Measurements from ENCODE around the gene OR52N1.

The OR52N1 gene

DNA sequence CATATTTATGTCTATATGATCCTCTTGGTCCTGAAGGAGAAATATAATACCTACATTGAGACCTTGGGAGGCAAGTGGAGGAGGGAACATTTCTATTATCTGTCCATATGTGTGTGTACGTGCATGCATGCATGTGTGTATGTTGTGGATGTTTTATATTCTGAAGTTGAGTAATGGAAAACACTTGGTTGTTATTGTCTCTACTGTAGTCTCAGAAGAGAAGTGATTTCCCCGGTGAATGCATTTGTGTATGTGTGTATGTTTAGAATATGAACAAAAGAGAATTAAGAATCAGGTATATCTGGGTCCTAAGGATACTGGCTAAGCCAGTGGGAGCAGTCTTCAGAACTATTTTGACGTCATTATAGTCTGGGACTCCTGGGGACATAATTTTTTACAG is at the start of gene OR52N1:
Gene OR52N1, minus strand, starts transcription at position 101 of the 400 bp plus-strand sequence. CDS start 2,449 bp downstream, outside the sequence.
- H3K27me3 ChIP-seq = no peaks in the 10 kb centered on the region

GRCh38 chr11:5837695-5838094 is 46.6 kb upstream of the OR52N1 start:
- Histone ChIP-seq H4K20me1 (no peaks in the 10 kb centered on the region), H3K9me3 (no peaks in the 10 kb centered on the region), H3K27me3 (no peaks in the 10 kb centered on the region)

More for the DNA sequence above, at the start of gene OR52N1:
- no peak within 1 kb of the TSS for H3K27ac ChIP-seq
- H3K9me3 ChIP-seq = no peaks in the 10 kb centered on the region
- H3K9ac ChIP-seq = no peak within 1 kb of the TSS
- H4K20me1 ChIP-seq = no peaks in the 10 kb centered on the region
- no peak within 1 kb of the TSS for H3K4me3 ChIP-seq
- no peak within 1 kb of the TSS for H3K4me2 ChIP-seq
- no peaks in the 10 kb centered on the region for H3K4me1 ChIP-seq
- H3K36me3 ChIP-seq = no peaks in the 10 kb centered on the region
- TF ChIP-seq Cebpa-rat (IDR thresholded peaks at IDR 0.05) = no peak

DNA sequence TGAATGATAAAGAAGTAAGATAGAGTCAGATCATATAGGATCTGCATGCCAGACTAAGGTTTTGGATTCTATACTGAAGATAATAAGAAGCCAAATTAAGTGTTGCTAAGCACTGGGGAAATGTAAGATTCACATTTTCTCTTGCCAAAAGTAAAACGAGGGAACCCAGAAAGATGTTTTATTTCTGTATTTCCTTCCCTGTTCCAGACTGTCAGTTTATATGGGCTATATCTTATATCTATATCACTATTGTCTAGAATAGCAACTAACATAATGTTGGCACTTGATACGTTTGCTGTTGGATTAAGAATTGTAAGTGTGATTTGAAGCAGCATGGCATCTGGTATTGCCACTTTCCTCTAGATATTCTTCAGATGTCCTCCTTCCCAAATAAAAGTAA is 42.4 kb upstream of the OR52N1 start:
- H3K4me2 ChIP-seq = no peak overlapping the region
- TF ChIP-seq Cebpa-rat (IDR thresholded peaks at IDR 0.05) = no peak
- no peak overlapping the region for H3K4me3 ChIP-seq
- no peaks in the 10 kb centered on the region for H3K27me3 ChIP-seq
- H3K36me3 ChIP-seq = no peaks in the 10 kb centered on the region
- no peak overlapping the region for H3K9ac ChIP-seq
- H3K9me3 ChIP-seq = no peaks in the 10 kb centered on the region
- H4K20me1 ChIP-seq = no peaks in the 10 kb centered on the region
- H3K4me1 ChIP-seq = no peaks in the 10 kb centered on the region
- H3K27ac ChIP-seq = no peak overlapping the region

More at GRCh38 chr11:5837695-5838094, 46.6 kb upstream of the OR52N1 start:
- Histone ChIP-seq H3K4me1 (no peaks in the 10 kb centered on the region), H3K4me3 (no peak overlapping the region), H3K27ac (no peak overlapping the region), H3K36me3 (no peaks in the 10 kb centered on the region), H3K4me2 (no peak overlapping the region), H3K9ac (no peak overlapping the region)
- TF ChIP-seq Cebpa-rat (IDR thresholded peaks at IDR 0.05) = no peak

DNA sequence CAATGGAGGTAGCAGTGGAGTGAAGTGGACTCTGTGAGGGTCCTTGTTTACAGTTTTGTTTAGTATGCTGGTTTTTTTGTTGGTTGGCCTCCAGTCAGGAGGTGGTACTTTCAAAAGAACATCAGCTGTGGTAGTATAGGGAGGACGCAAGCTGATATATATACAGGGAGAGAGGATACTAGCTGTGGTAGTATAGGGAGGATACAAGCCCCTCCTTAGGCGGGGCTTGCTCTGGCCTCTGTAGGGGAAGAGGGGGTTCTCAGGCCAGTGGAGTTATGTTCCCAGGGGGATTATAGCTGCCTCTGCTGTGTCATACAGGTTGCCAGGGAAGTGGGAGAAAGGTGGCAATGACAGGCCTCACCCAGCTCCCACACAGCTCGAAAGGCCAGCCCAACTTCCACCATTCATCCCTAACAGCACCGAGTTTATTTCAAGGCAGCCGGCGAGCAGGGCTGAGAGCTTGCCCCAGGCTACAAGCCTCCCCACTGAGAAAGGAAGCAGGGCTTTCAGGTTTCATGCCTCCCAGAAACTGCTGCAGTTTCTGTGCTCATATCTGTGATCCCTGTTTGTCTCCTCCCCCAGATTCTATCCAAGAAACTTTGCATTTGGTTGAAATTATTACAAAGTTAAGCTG is 40.2 kb upstream of the OR52N1 start:
- H3K27ac ChIP-seq = no peak overlapping the region
- H3K9me3 ChIP-seq = peaks cover 3% of the 10 kb centered on the region; the same call in 1 of the 2 replicates
- H3K36me3 ChIP-seq = no peaks in the 10 kb centered on the region
- no peak for TF ChIP-seq Cebpa-rat (IDR thresholded peaks at IDR 0.05)
- H3K4me3 ChIP-seq = no peak overlapping the region
- H3K4me1 ChIP-seq = no peaks in the 10 kb centered on the region
- no peak overlapping the region for H3K9ac ChIP-seq
- H4K20me1 ChIP-seq = no peaks in the 10 kb centered on the region
- H3K4me2 ChIP-seq = no peak overlapping the region
- H3K27me3 ChIP-seq = no peaks in the 10 kb centered on the region

DNA sequence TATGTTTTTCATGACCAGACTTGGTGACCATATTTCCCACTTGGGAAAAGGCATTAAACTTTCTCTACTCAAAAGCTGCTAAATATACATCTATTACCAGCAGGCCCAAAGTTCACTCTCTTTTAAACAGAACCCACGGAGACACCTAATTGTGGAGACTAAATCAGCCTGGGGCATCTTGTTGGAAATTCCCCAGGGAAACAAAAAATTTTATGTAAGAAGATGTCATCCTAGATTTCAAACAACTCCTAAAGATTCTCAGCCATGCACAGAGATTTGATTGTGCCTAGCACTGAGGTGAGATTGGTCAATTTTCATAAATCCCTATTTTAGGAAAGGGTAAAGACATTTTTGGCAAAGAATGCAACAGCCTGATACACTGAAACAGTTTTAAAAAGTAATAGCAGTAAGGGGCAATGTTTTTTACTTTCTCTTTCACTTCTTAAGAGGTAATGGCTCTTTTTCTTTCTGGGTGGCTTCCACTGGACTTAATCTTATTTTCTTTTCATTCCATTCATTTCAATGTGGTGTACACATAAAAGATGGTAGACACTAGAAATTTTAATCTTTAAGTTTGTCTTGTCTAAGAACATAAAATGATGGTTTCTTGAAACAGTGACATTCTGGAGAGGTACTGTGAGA is 27.3 kb upstream of the OR52N1 start:
- Histone ChIP-seq H3K9ac (no peak overlapping the region), H3K36me3 (no peaks in the 10 kb centered on the region), H4K20me1 (no peaks in the 10 kb centered on the region), H3K27ac (no peak overlapping the region), H3K4me3 (no peak overlapping the region), H3K27me3 (no peaks in the 10 kb centered on the region), H3K4me2 (peak overlapping the region; percentile 45), H3K9me3 (no peaks in the 10 kb centered on the region), H3K4me1 (peaks cover 13% of the 10 kb centered on the region; the same call in 1 of the 2 replicates)
- no peak for TF ChIP-seq Cebpa-rat (IDR thresholded peaks at IDR 0.05)

DNA sequence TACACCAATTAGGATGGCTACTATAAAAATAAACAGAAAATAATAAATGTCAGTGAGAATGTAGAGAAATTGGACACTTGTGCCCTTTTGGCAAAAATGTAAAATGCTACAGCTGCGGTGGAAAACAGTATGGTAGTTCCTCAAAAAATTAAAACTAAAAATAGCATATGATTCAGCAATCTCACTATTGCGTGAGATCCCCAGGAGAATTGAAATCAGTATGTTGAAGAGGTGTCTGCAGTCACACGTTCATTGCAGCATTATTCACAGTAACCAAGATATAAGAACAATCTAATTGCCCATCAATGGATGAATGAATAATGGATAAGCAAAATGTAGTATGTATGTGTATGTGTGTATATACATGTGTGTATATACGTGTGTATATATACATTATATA is 24.5 kb upstream of the OR52N1 start:
- H4K20me1 ChIP-seq = no peaks in the 10 kb centered on the region
- H3K4me1 ChIP-seq = peaks cover 13% of the 10 kb centered on the region; the same call in 1 of the 2 replicates
- H3K4me2 ChIP-seq = no peak overlapping the region
- no peak overlapping the region for H3K4me3 ChIP-seq
- H3K9ac ChIP-seq = no peak overlapping the region
- H3K27ac ChIP-seq = no peak overlapping the region
- H3K36me3 ChIP-seq = no peaks in the 10 kb centered on the region
- H3K9me3 ChIP-seq = no peaks in the 10 kb centered on the region
- no peak for TF ChIP-seq Cebpa-rat (IDR thresholded peaks at IDR 0.05)
- H3K27me3 ChIP-seq = no peaks in the 10 kb centered on the region

GRCh38 chr11:5809905-5810795 is 19.1 kb upstream of the OR52N1 start:
- H4K20me1 ChIP-seq = no peaks in the 10 kb centered on the region
- peaks cover 7% of the 10 kb centered on the region; the same call in 1 of the 2 replicates for H3K4me1 ChIP-seq
- H3K27me3 ChIP-seq = no peaks in the 10 kb centered on the region
- no peaks in the 10 kb centered on the region for H3K9me3 ChIP-seq
- H3K36me3 ChIP-seq = no peaks in the 10 kb centered on the region
- no peak for TF ChIP-seq Cebpa-rat (IDR thresholded peaks at IDR 0.05)
- no peak overlapping the region for H3K4me3 ChIP-seq
- H3K27ac ChIP-seq = no peak overlapping the region
- no peak overlapping the region for H3K4me2 ChIP-seq
- H3K9ac ChIP-seq = no peak overlapping the region

GRCh38 chr11:5809122-5809519 is 18.1 kb upstream of the OR52N1 start:
- Histone ChIP-seq H3K4me2 (peak overlapping the region; percentile 83), H4K20me1 (no peaks in the 10 kb centered on the region), H3K4me3 (peak overlapping the region; percentile 74), H3K9ac (peak overlapping the region; percentile 69), H3K4me1 (0 out of 2 replicates have a peak, but pooled peaks cover 3% of the 10 kb centered on the region), H3K36me3 (no peaks in the 10 kb centered on the region), H3K27ac (no peak overlapping the region), H3K27me3 (no peaks in the 10 kb centered on the region), H3K9me3 (peaks cover 6% of the 10 kb centered on the region)
- TF ChIP-seq Cebpa-rat (IDR thresholded peaks at IDR 0.05) = no peak

DNA sequence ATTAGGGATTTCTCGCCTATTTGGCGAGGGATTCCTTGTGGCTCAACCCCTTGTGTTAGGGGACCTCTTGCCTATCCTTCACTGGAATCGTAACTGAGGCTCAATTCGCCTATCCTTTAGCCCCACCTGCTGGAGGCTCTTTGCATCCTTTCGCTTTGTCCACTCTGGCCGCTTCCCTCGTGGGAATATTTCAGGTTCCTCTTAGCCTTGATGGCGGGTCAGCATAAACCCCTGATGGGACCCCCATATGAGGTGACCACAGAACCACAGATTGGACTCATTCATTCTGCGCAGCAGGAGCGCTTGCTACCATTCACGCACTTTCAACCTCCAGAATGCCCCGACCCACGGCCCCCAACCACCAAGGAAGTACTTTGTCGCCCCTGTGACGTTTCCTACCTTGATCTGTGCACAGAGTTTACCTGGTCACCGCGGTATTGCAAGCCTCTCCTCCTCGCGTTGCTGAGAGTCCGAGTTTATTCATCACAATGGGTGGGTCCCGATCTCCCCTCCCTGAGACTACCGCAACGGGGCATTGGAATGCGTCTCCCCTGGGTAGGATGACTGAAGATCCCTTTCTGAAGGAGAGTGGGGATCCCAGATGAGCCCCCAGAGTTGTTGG is 17.5 kb upstream of the OR52N1 start, which contains the start of gene OR52N2:
Gene OR52N2, plus strand, starts transcription at position 425 of the 622 bp plus-strand sequence. CDS start 11,412 bp downstream, outside the sequence.
- no peaks in the 10 kb centered on the region for H3K27me3 ChIP-seq
- H4K20me1 ChIP-seq = no peaks in the 10 kb centered on the region
- TF ChIP-seq Cebpa-rat (IDR thresholded peaks at IDR 0.05) = no peak
- H3K4me3 ChIP-seq = peak within 1 kb of the TSS; percentile 74
- peaks cover 11% of the 10 kb centered on the region for H3K9me3 ChIP-seq
- no peaks in the 10 kb centered on the region for H3K36me3 ChIP-seq
- H3K9ac ChIP-seq = peak within 1 kb of the TSS; percentile 69
- H3K27ac ChIP-seq = no peak within 1 kb of the TSS
- H3K4me1 ChIP-seq = 0 out of 2 replicates have a peak, but pooled peaks cover 3% of the 10 kb centered on the region
- peak within 1 kb of the TSS; percentile 83 for H3K4me2 ChIP-seq
